ENCODE measurements around the gene HNF4A. TPM values are rescaled to one million over a fixed set of nuclear protein-coding genes. Genes with fewer than 3 reads are reported as not detected.
"Not testable (repeated sequence)": the region's sequence is repeated elsewhere in the genome, so short reads cannot be mapped to it uniquely, and the experiment has no call there.

Gene HNF4A
- total and polyA plus RNA-seq, 5 donors from 2014 or later: not detected

DNA sequence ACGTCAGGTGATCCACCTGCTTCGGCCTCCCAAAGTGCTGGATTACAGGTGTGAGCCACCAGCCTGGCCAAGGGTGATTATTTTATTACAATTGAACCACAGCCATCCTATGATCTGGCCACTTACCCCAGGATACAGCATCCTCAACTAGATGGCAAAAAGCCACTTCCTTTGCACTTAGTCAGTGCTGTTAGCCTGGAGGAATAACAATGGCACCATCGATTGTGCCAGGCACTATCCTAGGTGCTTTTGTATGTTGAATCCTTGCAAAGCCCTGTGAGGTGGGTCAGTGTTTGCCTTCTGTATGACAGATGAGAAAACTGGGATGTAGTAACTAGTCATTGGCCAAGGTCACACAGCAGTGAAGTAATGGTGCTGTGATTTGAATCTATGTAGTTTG lies 109.0 kb downstream of the HNF4A start:
- no peak overlapping the region for H3K4me3 Mint-ChIP-seq
- no peaks in the 10 kb centered on the region for H3K27me3 ChIP-seq (ENCODE audit: control insufficient read depth, insufficient read depth, low read length)

DNA sequence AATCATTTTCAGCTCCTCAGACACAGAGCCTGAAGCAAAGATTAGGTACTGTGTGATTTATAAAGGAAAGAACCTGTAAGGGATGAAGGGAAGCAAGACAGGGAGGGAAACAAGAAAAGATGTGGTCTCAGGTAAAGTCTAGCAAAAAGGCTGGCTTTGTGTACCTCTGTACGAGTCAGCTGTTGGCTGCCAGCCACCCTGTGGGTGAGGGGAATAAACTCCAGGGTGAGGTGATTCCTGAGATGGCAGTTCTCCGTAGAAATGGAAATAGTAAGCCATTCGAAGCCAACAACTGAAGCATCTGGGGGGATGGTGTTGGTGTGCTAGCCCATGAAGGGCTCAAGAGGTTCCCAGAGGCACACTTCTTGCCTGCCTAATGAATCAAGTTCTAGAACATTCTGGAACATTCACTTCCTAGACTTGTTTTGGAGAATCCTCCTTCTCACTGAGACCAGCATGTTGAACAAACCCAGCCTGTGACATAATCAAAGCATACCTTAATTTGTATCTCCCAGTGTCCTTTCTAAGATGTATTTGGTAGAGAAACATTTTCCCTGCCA lies 109.6 kb downstream of the HNF4A start:
- Mint-ChIP-seq H3K27me3 (peaks cover 1% of the 10 kb centered on the region), H3K4me1 (no peaks in the 10 kb centered on the region), H3K36me3 (no peaks in the 10 kb centered on the region), H3K9me3 (no peaks in the 10 kb centered on the region), H3K4me3 (no peak overlapping the region), H3K27ac (no peak overlapping the region)
- Histone ChIP-seq H3K36me3 (ENCODE audit: control insufficient read depth, insufficient read depth, low read length) (no peaks in the 10 kb centered on the region), H3K9me3 (ENCODE audit: control insufficient read depth in 2 of 2, low read length in 2 of 2) (no peaks in the 10 kb centered on the region), H3K27me3 (ENCODE audit: control insufficient read depth, insufficient read depth, low read length) (no peaks in the 10 kb centered on the region), H3K4me3 (ENCODE audit: low read depth, low read length) (no peak overlapping the region), H3K27ac (ENCODE audit: insufficient read depth, low read length, poor library complexity, severe bottlenecking) (no peak overlapping the region), H3K4me1 (ENCODE audit: control insufficient read depth, insufficient read depth, low read length, poor library complexity, severe bottlenecking) (no peaks in the 10 kb centered on the region)
- ATAC-seq (ENCODE audit: low read depth in 2 of 2): no peak
- DNase-seq: no peak

More for the DNA sequence above, 109.0 kb downstream of the HNF4A start:
- no peak overlapping the region for H3K4me3 ChIP-seq (ENCODE audit: low read depth, low read length)
- Mint-ChIP-seq H3K9me3 (no peaks in the 10 kb centered on the region), H3K4me1 (no peaks in the 10 kb centered on the region), H3K27ac (no peak overlapping the region), H3K27me3 (no peaks in the 10 kb centered on the region), H3K36me3 (no peaks in the 10 kb centered on the region)
- ATAC-seq (ENCODE audit: low read depth in 2 of 2): no peak
- no peak overlapping the region for H3K27ac ChIP-seq (ENCODE audit: insufficient read depth, low read length, poor library complexity, severe bottlenecking)
- DNase-seq: no peak
- no peaks in the 10 kb centered on the region for H3K9me3 ChIP-seq (ENCODE audit: control insufficient read depth in 2 of 2, low read length in 2 of 2)
- no peaks in the 10 kb centered on the region for H3K4me1 ChIP-seq (ENCODE audit: control insufficient read depth, insufficient read depth, low read length, poor library complexity, severe bottlenecking)
- H3K36me3 ChIP-seq (ENCODE audit: control insufficient read depth, insufficient read depth, low read length): no peaks in the 10 kb centered on the region

DNA sequence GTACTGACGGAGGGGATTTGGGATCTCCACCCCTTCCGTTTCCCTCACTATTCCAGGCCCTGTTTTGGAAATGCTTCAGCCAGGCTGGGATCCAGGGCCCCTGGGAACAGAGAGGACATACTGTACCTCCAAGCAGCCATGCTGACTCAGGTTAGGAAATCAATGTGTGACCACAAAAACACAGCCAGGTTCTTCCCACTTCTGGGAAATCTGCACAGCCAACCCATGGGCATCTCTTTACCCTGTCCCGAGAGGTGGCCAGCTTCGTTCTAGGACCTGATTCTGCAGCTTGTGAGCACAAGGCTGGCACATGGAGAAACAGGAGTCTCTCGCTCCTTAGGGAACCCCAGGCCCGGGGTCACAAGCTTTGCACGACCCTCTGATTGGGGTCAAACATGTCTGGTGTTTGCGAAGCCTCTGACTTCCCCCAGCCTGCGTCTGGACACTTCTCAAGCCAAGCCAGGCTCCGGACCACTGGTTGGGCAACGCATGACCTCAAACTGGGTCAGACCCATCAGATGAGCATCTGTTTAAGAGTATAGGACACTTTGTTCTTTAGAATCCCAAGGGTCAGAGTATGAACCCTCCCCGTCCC lies 111.9 kb downstream of the HNF4A start:
- Mint-ChIP-seq H3K27me3 (peaks cover 7% of the 10 kb centered on the region), H3K4me1 (no peaks in the 10 kb centered on the region), H3K36me3 (no peaks in the 10 kb centered on the region), H3K9me3 (no peaks in the 10 kb centered on the region), H3K27ac (no peak overlapping the region), H3K4me3 (no peak overlapping the region)
- DNase-seq: no peak
- Histone ChIP-seq H3K36me3 (ENCODE audit: control insufficient read depth, insufficient read depth, low read length) (no peaks in the 10 kb centered on the region), H3K9me3 (ENCODE audit: control insufficient read depth in 2 of 2, low read length in 2 of 2) (no peaks in the 10 kb centered on the region), H3K27ac (ENCODE audit: insufficient read depth, low read length, poor library complexity, severe bottlenecking) (no peak overlapping the region), H3K27me3 (ENCODE audit: control insufficient read depth, insufficient read depth, low read length) (no peaks in the 10 kb centered on the region), H3K4me3 (ENCODE audit: low read depth, low read length) (no peak overlapping the region), H3K4me1 (ENCODE audit: control insufficient read depth, insufficient read depth, low read length, poor library complexity, severe bottlenecking) (no peaks in the 10 kb centered on the region)
- no peak for ATAC-seq (ENCODE audit: low read depth in 2 of 2)

DNA sequence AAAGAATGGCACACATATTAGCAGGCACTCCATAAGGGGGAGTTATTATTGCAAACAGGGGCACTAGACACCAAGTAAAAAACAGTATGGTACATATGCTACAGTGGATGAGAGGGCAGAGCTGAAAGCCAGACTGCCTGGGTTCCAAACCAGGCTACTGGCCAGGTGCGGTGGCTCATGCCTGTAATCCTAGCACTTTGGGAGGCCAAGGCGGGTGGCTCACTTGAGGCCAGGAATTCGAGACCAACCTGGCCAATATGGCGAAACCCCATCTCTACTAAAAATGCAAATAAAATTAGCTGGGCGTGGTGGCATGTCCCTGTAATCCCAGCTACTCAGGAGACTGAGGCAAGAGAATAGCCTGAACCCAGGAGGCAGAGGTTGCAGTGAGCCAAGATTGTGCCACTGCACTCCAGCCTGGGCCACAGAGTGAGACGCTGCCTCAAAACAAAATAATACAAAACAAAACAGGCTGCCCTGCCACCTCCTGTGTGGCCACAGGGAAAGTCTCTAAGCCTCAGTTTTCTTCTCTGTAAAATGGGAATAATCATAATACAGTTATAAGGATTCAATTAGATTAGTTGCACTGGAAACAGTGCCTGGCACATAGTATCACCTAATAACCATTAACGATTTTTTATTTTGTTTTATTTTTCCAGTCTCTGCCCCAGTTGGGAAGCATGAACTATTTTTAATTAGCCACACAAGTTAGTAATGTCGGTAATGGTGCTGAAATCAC lies 112.7 kb downstream of the HNF4A start:
- no peaks in the 10 kb centered on the region for H3K4me1 Mint-ChIP-seq
- H3K36me3 Mint-ChIP-seq: no peaks in the 10 kb centered on the region
- no peaks in the 10 kb centered on the region for H3K27me3 ChIP-seq (ENCODE audit: control insufficient read depth, insufficient read depth, low read length)
- no peaks in the 10 kb centered on the region for H3K9me3 ChIP-seq (ENCODE audit: control insufficient read depth in 2 of 2, low read length in 2 of 2)
- H3K27ac Mint-ChIP-seq: no peak overlapping the region
- ATAC-seq (ENCODE audit: low read depth in 2 of 2) (no peak), DNase-seq (no peak)
- H3K27me3 Mint-ChIP-seq: peaks cover 7% of the 10 kb centered on the region
- no peaks in the 10 kb centered on the region for H3K36me3 ChIP-seq (ENCODE audit: control insufficient read depth, insufficient read depth, low read length)
- H3K9me3 Mint-ChIP-seq: no peaks in the 10 kb centered on the region
- no peak overlapping the region for H3K4me3 Mint-ChIP-seq
- H3K4me3 ChIP-seq (ENCODE audit: low read depth, low read length): no peak overlapping the region
- no peak overlapping the region for H3K27ac ChIP-seq (ENCODE audit: insufficient read depth, low read length, poor library complexity, severe bottlenecking)
- H3K4me1 ChIP-seq (ENCODE audit: control insufficient read depth, insufficient read depth, low read length, poor library complexity, severe bottlenecking): no peaks in the 10 kb centered on the region

DNA sequence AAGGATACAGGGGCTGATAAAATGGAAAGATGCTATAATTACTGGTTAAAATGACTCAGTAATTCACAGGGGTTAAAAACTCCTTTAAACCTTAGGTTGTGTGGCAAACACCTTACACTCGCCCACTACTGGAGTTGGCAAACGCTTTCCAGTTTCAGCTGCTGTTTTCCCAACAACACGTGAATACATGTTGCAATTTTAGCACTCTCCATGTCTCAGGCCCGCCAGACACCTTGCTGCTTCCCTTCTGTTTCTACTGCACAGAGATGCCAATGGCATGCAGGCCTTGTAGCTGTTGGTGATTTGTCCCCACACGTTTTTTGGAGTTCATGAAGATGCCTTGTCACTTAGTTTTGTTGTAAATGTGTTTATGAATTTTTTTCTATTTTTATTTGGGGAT lies 114.8 kb downstream of the HNF4A start:
- H3K27ac Mint-ChIP-seq: peak overlapping the region in 1 of 3 donors; percentile 69
- Histone ChIP-seq H3K9me3 (ENCODE audit: control insufficient read depth in 2 of 2, low read length in 2 of 2) (no peaks in the 10 kb centered on the region), H3K4me3 (ENCODE audit: low read depth, low read length) (no peak overlapping the region), H3K27ac (ENCODE audit: insufficient read depth, low read length, poor library complexity, severe bottlenecking) (no peak overlapping the region), H3K4me1 (ENCODE audit: control insufficient read depth, insufficient read depth, low read length, poor library complexity, severe bottlenecking) (peaks cover 3% of the 10 kb centered on the region), H3K36me3 (ENCODE audit: control insufficient read depth, insufficient read depth, low read length) (no peaks in the 10 kb centered on the region), H3K27me3 (ENCODE audit: control insufficient read depth, insufficient read depth, low read length) (no peaks in the 10 kb centered on the region)
- no peak for ATAC-seq (ENCODE audit: low read depth in 2 of 2)
- peaks cover 4 to 7% (median 4%) of the 10 kb centered on the region in 4 donors for H3K4me1 Mint-ChIP-seq
- DNase-seq: no peak
- H3K36me3 Mint-ChIP-seq: no peaks in the 10 kb centered on the region
- H3K4me3 Mint-ChIP-seq: no peak overlapping the region
- peaks cover 7% of the 10 kb centered on the region for H3K27me3 Mint-ChIP-seq
- H3K9me3 Mint-ChIP-seq: no peaks in the 10 kb centered on the region

DNA sequence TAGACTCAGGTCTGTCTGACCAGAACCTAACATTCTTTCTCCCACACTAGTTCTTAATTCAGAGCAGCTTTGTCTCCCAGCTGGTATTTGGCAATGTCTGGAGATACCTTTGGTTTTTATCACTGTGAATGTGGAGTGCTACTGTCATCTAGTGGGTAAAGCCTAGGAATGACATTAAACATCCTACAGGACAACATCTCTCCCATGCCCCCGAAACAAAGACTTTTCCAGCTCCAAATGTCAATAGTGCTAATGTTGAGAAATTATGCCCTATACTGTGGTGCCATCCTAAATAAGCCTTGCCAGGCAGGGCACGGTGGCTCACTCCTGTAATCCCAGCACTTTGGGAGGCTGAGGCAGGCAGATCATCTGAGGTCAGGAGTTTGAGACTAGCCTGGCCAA lies 116.0 kb downstream of the HNF4A start:
- Histone ChIP-seq H3K4me1 (ENCODE audit: control insufficient read depth, insufficient read depth, low read length, poor library complexity, severe bottlenecking) (peaks cover 14% of the 10 kb centered on the region), H3K27me3 (ENCODE audit: control insufficient read depth, insufficient read depth, low read length) (no peaks in the 10 kb centered on the region), H3K4me3 (ENCODE audit: low read depth, low read length) (no peak overlapping the region), H3K27ac (ENCODE audit: insufficient read depth, low read length, poor library complexity, severe bottlenecking) (no peak overlapping the region), H3K9me3 (ENCODE audit: control insufficient read depth in 2 of 2, low read length in 2 of 2) (no peaks in the 10 kb centered on the region), H3K36me3 (ENCODE audit: control insufficient read depth, insufficient read depth, low read length) (no peaks in the 10 kb centered on the region)
- no peak for ATAC-seq (ENCODE audit: low read depth in 2 of 2)
- no peak for DNase-seq
- Mint-ChIP-seq H3K4me1 (peaks cover 7 to 17% (median 11%) of the 10 kb centered on the region in 4 donors), H3K36me3 (no peaks in the 10 kb centered on the region), H3K4me3 (no peak overlapping the region), H3K27me3 (peaks cover 7% of the 10 kb centered on the region), H3K9me3 (no peaks in the 10 kb centered on the region), H3K27ac (no peak overlapping the region)

DNA sequence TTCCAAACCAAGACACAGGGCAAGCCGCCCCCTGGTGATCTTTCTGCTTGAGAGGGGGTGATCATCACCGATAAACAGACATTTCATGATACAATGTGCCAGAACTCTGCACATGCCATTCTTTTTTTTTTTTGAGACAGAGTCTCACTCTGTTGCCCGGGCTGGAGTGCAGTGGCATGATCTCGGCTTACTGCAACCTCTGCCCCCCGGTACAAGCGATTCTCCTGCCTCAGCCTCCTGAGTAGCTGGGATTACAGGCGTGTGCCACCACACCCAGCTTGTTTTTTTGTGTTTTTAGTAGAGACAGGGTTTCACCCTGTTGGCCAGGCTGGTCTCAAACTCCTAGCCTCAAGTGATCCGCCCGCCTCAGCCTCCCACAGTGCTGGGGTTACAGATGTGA lies 116.8 kb downstream of the HNF4A start:
- not testable (repeated sequence) for H3K36me3 ChIP-seq (ENCODE audit: control insufficient read depth, insufficient read depth, low read length); DNase-seq; H3K4me3 Mint-ChIP-seq; H3K27me3 ChIP-seq (ENCODE audit: control insufficient read depth, insufficient read depth, low read length); H3K27ac ChIP-seq (ENCODE audit: insufficient read depth, low read length, poor library complexity, severe bottlenecking); H3K4me3 ChIP-seq (ENCODE audit: low read depth, low read length); H3K36me3 Mint-ChIP-seq; H3K27me3 Mint-ChIP-seq; ATAC-seq (ENCODE audit: low read depth in 2 of 2); H3K9me3 ChIP-seq (ENCODE audit: control insufficient read depth in 2 of 2, low read length in 2 of 2); H3K9me3 Mint-ChIP-seq
- Mint-ChIP-seq H3K4me1 (peaks cover 15 to 25% (median 19%) of the 10 kb centered on the region in 4 donors), H3K27ac (peak overlapping the region in 1 of 3 donors; percentile 54)
- H3K4me1 ChIP-seq (ENCODE audit: control insufficient read depth, insufficient read depth, low read length, poor library complexity, severe bottlenecking): peaks cover 19% of the 10 kb centered on the region

DNA sequence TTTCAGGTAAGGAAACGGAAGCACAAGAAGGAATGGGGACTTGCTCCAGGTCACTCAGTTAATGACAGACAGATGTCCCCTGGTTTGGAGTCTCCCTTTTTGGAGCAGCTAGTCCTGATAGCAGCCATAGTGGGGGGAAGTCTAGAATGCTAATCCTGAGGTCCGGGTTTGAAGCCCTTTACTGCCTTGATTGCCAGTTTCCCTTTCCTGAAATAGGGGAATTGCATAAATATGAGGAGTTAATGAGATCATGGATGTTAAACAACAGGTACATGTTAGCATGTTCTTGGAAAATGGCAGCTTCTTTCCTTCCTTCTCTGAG lies 119.8 kb downstream of the HNF4A start:
- peaks cover 19% of the 10 kb centered on the region for H3K4me1 ChIP-seq (ENCODE audit: control insufficient read depth, insufficient read depth, low read length, poor library complexity, severe bottlenecking)
- no peak for DNase-seq
- H3K4me3 ChIP-seq (ENCODE audit: low read depth, low read length): peak overlapping the region; percentile 92
- H3K27ac Mint-ChIP-seq: peak overlapping the region; percentile 94 to 98 (median 97)
- H3K9me3 Mint-ChIP-seq: no peaks in the 10 kb centered on the region
- peaks cover 4% of the 10 kb centered on the region for H3K27me3 Mint-ChIP-seq
- no peak for ATAC-seq (ENCODE audit: low read depth in 2 of 2)
- H3K36me3 ChIP-seq (ENCODE audit: control insufficient read depth, insufficient read depth, low read length): peaks cover 3% of the 10 kb centered on the region
- no peaks in the 10 kb centered on the region for H3K9me3 ChIP-seq (ENCODE audit: control insufficient read depth in 2 of 2, low read length in 2 of 2)
- H3K4me3 Mint-ChIP-seq: peak overlapping the region; percentile 90 to 98 (median 94)
- no peaks in the 10 kb centered on the region for H3K27me3 ChIP-seq (ENCODE audit: control insufficient read depth, insufficient read depth, low read length)
- peak overlapping the region; percentile 96 for H3K27ac ChIP-seq (ENCODE audit: insufficient read depth, low read length, poor library complexity, severe bottlenecking)
- H3K36me3 Mint-ChIP-seq: peaks cover under 1% of the 10 kb centered on the region
- H3K4me1 Mint-ChIP-seq: peaks cover 18 to 26% (median 23%) of the 10 kb centered on the region in 4 donors
